DOHH2 (cell line): Measurements from ENCODE around the gene TEX54.
A peak's percentile ranks its signal among the peaks of the same experiment; 100 is the strongest.
"Not testable (repeated sequence)": the region's sequence is repeated elsewhere in the genome, so short reads cannot be mapped to it uniquely, and the experiment has no call there.

Experiments used
- H3F3A ChIP-seq: fragments of 200-600 bp; sonication (generic), shearing (Covaris generic); 2 replicates; pipeline ENCODE4 v1.6.0; 2016; ENCODE audit warnings: antibody characterized with exemption, mild to moderate bottlenecking; ENCODE audit not compliant: control insufficient read depth, insufficient read depth
- H3K27ac ChIP-seq: fragments of 200-600 bp; sonication (generic); 2 replicates; pipeline ENCODE4 v1.5.1; 2014; ENCODE audit warnings: low read depth, mild to moderate bottlenecking, low read length, moderate library complexity
- H3K27me3 ChIP-seq: fragments of 200-600 bp; sonication (generic); 2 replicates; pipeline ENCODE4 v1.6.1; 2014; ENCODE audit warnings: mild to moderate bottlenecking, low read length, mixed read lengths; ENCODE audit not compliant: control insufficient read depth
- H3K36me3 ChIP-seq: fragments of 200-600 bp; sonication (generic); 2 replicates; pipeline ENCODE4 v1.6.1; 2014; ENCODE audit warnings: mild to moderate bottlenecking, low read length, moderate library complexity, mixed read lengths; ENCODE audit not compliant: control insufficient read depth
- H3K4me1 ChIP-seq: fragments of 200-600 bp; sonication (generic); 2 replicates; pipeline ENCODE4 v1.6.1; 2014; ENCODE audit warnings: mild to moderate bottlenecking, low read length, mixed read lengths; ENCODE audit not compliant: control insufficient read depth
- H3K4me2 ChIP-seq: fragments of 200-600 bp; sonication (generic); 2 replicates; pipeline ENCODE4 v1.6.0; 2014; ENCODE audit warnings: mild to moderate bottlenecking, low read length, moderate library complexity
- H3K4me3 ChIP-seq: fragments of 200-600 bp; sonication (generic); 2 replicates; pipeline ENCODE4 v1.5.1; 2014; ENCODE audit warnings: mild to moderate bottlenecking, low read length, mixed read lengths
- H3K79me2 ChIP-seq: fragments of 200-600 bp; sonication (generic); 2 replicates; pipeline ENCODE4 v1.6.1; 2014; ENCODE audit warnings: mild to moderate bottlenecking, low read length, mixed read lengths; ENCODE audit not compliant: control insufficient read depth
- H3K9me2 ChIP-seq: fragments of 200-600 bp; sonication (generic); replicated peaks from 2 replicates; pipeline ENCODE4 v1.6.1; 2014; ENCODE audit warnings: mild to moderate bottlenecking, low read length, mixed read lengths; ENCODE audit not compliant: control insufficient read depth
- H3K9me3 ChIP-seq: fragments of 200-600 bp; sonication (generic); 2 replicates; pipeline ENCODE4 v1.6.1; 2014; ENCODE audit warnings: antibody characterized with exemption, low read length, mixed read lengths; ENCODE audit not compliant: control insufficient read depth, insufficient read depth
- H4K20me1 ChIP-seq: fragments of 200-600 bp; sonication (generic); 2 replicates; pipeline ENCODE4 v1.6.0; 2014; ENCODE audit warnings: low read depth, mild to moderate bottlenecking, antibody characterized with exemption, low read length, moderate library complexity; ENCODE audit not compliant: control insufficient read depth, insufficient read depth
- CTCF ChIP-seq: fragments of 200-600 bp; sonication (generic); IDR thresholded peaks from one replicate; pipeline ENCODE4 v1.5.1; 2014; ENCODE audit warnings: antibody characterized with exemption, mild to moderate bottlenecking, low read depth, low read length; ENCODE audit not compliant: poor library complexity, severe bottlenecking
- EZH2phosphoT487 ChIP-seq: fragments of 200-600 bp; sonication (generic); IDR thresholded peaks from 2 replicates; pipeline ENCODE4 v1.6.1; 2017; ENCODE audit warnings: borderline replicate concordance, mild to moderate bottlenecking, antibody characterized with exemption, low read length, moderate library complexity, mixed read lengths

Gene TEX54

GRCh38 chr11:62830904-62831519 is 1.6 kb downstream of the TEX54 start:
- peak overlapping the region; percentile 73 for H3K27ac ChIP-seq
- peaks cover 15% of the 10 kb centered on the region for H3F3A ChIP-seq
- peak overlapping the region; percentile 99 for H3K4me3 ChIP-seq
- H3K4me1 ChIP-seq = peaks cover 21% of the 10 kb centered on the region
- no peaks in the 10 kb centered on the region for H3K27me3 ChIP-seq
- H3K4me2 ChIP-seq = peak overlapping the region; percentile 99
- H4K20me1 ChIP-seq = no peaks in the 10 kb centered on the region
- TF ChIP-seq EZH2phosphoT487 = no peak
- TF ChIP-seq CTCF = no peak
- no peaks in the 10 kb centered on the region for H3K9me2 ChIP-seq
- H3K9me3 ChIP-seq = no peaks in the 10 kb centered on the region
- H3K79me2 ChIP-seq = peaks cover 49% of the 10 kb centered on the region
- peaks cover 52% of the 10 kb centered on the region for H3K36me3 ChIP-seq

- Histone ChIP-seq H3K36me3 (peaks cover 52% of the 10 kb centered on the region), H3K79me2 (peaks cover 39% of the 10 kb centered on the region), H3K4me1 (peaks cover 18% of the 10 kb centered on the region)
- H3K27me3 ChIP-seq, H3K9me2 ChIP-seq, H3F3A ChIP-seq, H4K20me1 ChIP-seq, H3K9me3 ChIP-seq, H3K4me2 ChIP-seq, H3K27ac ChIP-seq, H3K4me3 ChIP-seq: not testable (repeated sequence)
Observed at GRCh38 chr11:62828130-62828529, 4.5 kb downstream of the TEX54 start.

- Histone ChIP-seq H3K9me3 (no peaks in the 10 kb centered on the region), H3K27me3 (no peaks in the 10 kb centered on the region), H3K4me1 (no peaks in the 10 kb centered on the region), H3K4me3 (no peak overlapping the region), H3K9me2 (no peaks in the 10 kb centered on the region), H3K79me2 (peaks cover 12% of the 10 kb centered on the region), H4K20me1 (no peaks in the 10 kb centered on the region), H3K27ac (no peak overlapping the region), H3F3A (no peaks in the 10 kb centered on the region), H3K4me2 (no peak overlapping the region), H3K36me3 (peaks cover 54% of the 10 kb centered on the region)
- TF ChIP-seq CTCF = no peak
- no peak for TF ChIP-seq EZH2phosphoT487
Observed at GRCh38 chr11:62823677-62824076, 9.0 kb downstream of the TEX54 start.

- Histone ChIP-seq H4K20me1 (no peaks in the 10 kb centered on the region), H3K4me1 (no peaks in the 10 kb centered on the region), H3K79me2 (no peaks in the 10 kb centered on the region), H3K36me3 (peaks cover 11% of the 10 kb centered on the region), H3K4me2 (no peak overlapping the region), H3K27me3 (no peaks in the 10 kb centered on the region), H3F3A (no peaks in the 10 kb centered on the region), H3K4me3 (no peak overlapping the region), H3K27ac (no peak overlapping the region), H3K9me3 (no peaks in the 10 kb centered on the region), H3K9me2 (no peaks in the 10 kb centered on the region)
- TF ChIP-seq EZH2phosphoT487 = no peak
- no peak for TF ChIP-seq CTCF
Observed at GRCh38 chr11:62817129-62817528, 15.5 kb downstream of the TEX54 start.
